HG03442 (cell line): ENCODE measurements around the gene CREBZF.
A peak's percentile ranks its signal among the peaks of the same experiment; 100 is the strongest.
"Not testable (repeated sequence)": the region's sequence is repeated elsewhere in the genome, so short reads cannot be mapped to it uniquely, and the experiment has no call there.

Experiments used
- ATAC-seq: cut with Tn5 transposase; IDR thresholded peaks from one replicate; pipeline ENCODE4 v1.9.1; 2021; ENCODE audit warnings: mild to moderate bottlenecking, moderate library complexity; ENCODE audit not compliant: unreplicated experiment

CREBZF gene

GRCh38 chr11:85670949-85671663 lies 6.2 kb upstream of the CREBZF start:
- ATAC-seq: not testable (repeated sequence)

- ATAC-seq: no peak
Measured at GRCh38 chr11:85668157-85668556, 3.2 kb upstream of the CREBZF start.

GRCh38 chr11:85666687-85667086 lies 1.8 kb upstream of the CREBZF start:
- no peak for ATAC-seq

GRCh38 chr11:85665733-85666132 lies 804 bp upstream of the CREBZF start:
- no peak for ATAC-seq

- ATAC-seq: peak; percentile 70
Measured at GRCh38 chr11:85663753-85664614, 945 bp downstream of the CREBZF start.

GRCh38 chr11:85663080-85663752 lies 1.7 kb downstream of the CREBZF start:
- ATAC-seq: no peak

GRCh38 chr11:85661972-85662664 lies 2.8 kb downstream of the CREBZF start:
- no peak for ATAC-seq

GRCh38 chr11:85658180-85658579 lies 6.7 kb downstream of the CREBZF start:
- ATAC-seq: no peak

- ATAC-seq: no peak
Measured at GRCh38 chr11:85656777-85657176, 8.2 kb downstream of the CREBZF start.

- ATAC-seq: not testable (repeated sequence)
Measured at GRCh38 chr11:85654343-85654742, 10.6 kb downstream of the CREBZF start.

- ATAC-seq: no peak
Measured at GRCh38 chr11:85652786-85653447, 12.0 kb downstream of the CREBZF start.

- no peak for ATAC-seq
Measured at GRCh38 chr11:85651118-85651517, 13.8 kb downstream of the CREBZF start.

- peak; percentile 99 for ATAC-seq
Measured at GRCh38 chr11:85647604-85648299, 17.2 kb downstream of the CREBZF start, which contains the start of gene TMEM126A. Gene TMEM126A, plus strand, starts transcription at chr11:85647967. Its CDS starts 2,289 bp downstream, at chr11:85650256.

GRCh38 chr11:85647078-85647477 lies 17.9 kb downstream of the CREBZF start:
- peak; percentile 6 for ATAC-seq

GRCh38 chr11:85643191-85643614 lies 21.7 kb downstream of the CREBZF start:
- ATAC-seq: no peak

- ATAC-seq: no peak
Measured at GRCh38 chr11:85634747-85635146, 30.2 kb downstream of the CREBZF start.

GRCh38 chr11:85628771-85629341 lies 36.1 kb downstream of the CREBZF start:
- peak; percentile 4 for ATAC-seq

- ATAC-seq: peak; percentile 98
Measured at GRCh38 chr11:85627998-85628770, 36.7 kb downstream of the CREBZF start, which contains the start of gene TMEM126B. Gene TMEM126B, plus strand, starts transcription at chr11:85628593. Its CDS starts 15 bp downstream, at chr11:85628608.
